Activated naive CD4-positive, alpha-beta T cell treated with anti-CD3 and anti-CD28 coated beads, Interleukin-2, amount 50 U/mL, for 24 hours (primary cell): ENCODE results near the gene CDK5RAP2.

Experiments
- H3K27ac Mint-ChIP-seq: one replicate; pipeline ENCODE4 v1.8.0; 2021; ENCODE audit warnings: mild to moderate bottlenecking, mixed read lengths
- H3K27me3 Mint-ChIP-seq: one replicate; pipeline ENCODE4 v1.8.0; 2021; ENCODE audit warnings: mixed read lengths
- H3K36me3 Mint-ChIP-seq: one replicate; pipeline ENCODE4 v1.8.0; 2021; ENCODE audit warnings: mixed read lengths
- H3K4me1 Mint-ChIP-seq: one replicate; pipeline ENCODE4 v1.8.0; 2021; ENCODE audit warnings: mixed read lengths
- H3K4me3 Mint-ChIP-seq: one replicate; pipeline ENCODE4 v1.8.0; 2021; ENCODE audit warnings: mild to moderate bottlenecking, mixed read lengths
- H3K9me3 Mint-ChIP-seq: one replicate; pipeline ENCODE4 v1.8.0; 2021; ENCODE audit warnings: mixed read lengths

Gene CDK5RAP2

DNA sequence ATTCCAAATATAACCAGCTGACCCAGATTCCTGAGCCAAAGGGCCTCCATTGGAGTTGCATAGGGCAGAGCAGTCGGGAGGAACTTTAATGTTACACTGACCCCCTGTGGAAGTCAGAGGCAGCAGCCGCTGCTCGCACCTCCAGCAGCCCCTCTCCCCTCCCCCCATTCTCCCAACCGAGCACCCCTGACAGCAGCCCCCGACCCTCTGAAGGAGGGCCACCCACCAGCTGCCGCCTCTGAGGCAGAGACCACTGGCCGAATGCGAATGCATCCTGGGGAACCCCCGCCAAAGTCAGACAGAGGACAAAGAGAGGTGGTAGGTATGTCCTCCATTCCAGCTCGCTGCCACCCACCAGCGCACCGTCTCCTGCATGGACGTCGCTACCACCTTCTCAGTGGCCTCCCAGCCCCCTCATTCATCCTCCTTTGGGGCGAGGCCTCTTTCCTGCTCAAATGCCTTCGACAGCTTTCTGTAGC, 231.0 kb downstream of the CDK5RAP2 start:
- Mint-ChIP-seq H3K36me3 (no peaks in the 10 kb centered on the region), H3K9me3 (no peaks in the 10 kb centered on the region), H3K27ac (no peak overlapping the region), H3K27me3 (peaks cover 2% of the 10 kb centered on the region), H3K4me3 (no peak overlapping the region), H3K4me1 (no peaks in the 10 kb centered on the region)

DNA sequence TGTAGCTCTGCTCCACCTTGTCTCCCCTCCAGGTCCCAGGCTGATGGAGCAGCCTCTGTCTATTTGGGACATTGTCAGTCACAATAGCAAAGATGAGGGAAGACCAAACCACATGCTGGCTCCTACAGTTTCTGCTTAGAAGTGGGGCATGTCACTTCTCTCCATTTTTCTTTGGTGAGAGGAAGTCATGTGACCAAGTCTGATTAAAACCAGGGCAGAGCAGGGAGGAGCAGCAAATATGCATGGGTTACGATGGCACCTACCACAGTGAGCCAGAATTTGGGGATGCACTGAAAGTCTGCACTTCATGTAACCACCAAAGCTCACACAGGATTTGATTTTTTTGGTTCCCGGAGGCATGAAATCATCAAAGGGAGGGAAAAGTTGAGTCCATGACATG, 234.6 kb downstream of the CDK5RAP2 start:
- no peak overlapping the region for H3K4me3 Mint-ChIP-seq
- H3K27me3 Mint-ChIP-seq = peaks cover 2% of the 10 kb centered on the region
- no peaks in the 10 kb centered on the region for H3K9me3 Mint-ChIP-seq
- H3K4me1 Mint-ChIP-seq = no peaks in the 10 kb centered on the region
- H3K36me3 Mint-ChIP-seq = no peaks in the 10 kb centered on the region
- H3K27ac Mint-ChIP-seq = no peak overlapping the region

DNA sequence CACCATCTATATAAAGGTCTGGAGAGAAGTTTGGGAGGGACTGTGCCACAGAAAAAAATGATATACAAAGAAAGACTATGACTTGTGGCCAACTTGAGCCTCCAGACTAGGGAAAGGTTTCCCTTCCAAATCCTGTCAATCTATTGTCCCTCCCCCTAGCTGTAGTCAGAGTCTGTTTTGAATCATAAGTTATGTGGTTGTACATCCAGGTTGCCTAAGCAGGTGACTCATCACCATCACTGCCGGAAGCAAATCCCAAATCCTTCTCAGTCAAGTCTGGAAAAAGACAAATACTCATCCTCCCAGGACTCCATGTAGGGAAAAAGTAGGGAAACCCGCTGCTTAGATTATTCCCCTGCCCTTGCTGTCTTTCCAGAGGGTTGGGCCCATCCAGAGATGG, 235.7 kb downstream of the CDK5RAP2 start:
- H3K27me3 Mint-ChIP-seq = no peaks in the 10 kb centered on the region
- H3K9me3 Mint-ChIP-seq = no peaks in the 10 kb centered on the region
- H3K27ac Mint-ChIP-seq = no peak overlapping the region
- no peaks in the 10 kb centered on the region for H3K36me3 Mint-ChIP-seq
- H3K4me3 Mint-ChIP-seq = no peak overlapping the region
- no peaks in the 10 kb centered on the region for H3K4me1 Mint-ChIP-seq

DNA sequence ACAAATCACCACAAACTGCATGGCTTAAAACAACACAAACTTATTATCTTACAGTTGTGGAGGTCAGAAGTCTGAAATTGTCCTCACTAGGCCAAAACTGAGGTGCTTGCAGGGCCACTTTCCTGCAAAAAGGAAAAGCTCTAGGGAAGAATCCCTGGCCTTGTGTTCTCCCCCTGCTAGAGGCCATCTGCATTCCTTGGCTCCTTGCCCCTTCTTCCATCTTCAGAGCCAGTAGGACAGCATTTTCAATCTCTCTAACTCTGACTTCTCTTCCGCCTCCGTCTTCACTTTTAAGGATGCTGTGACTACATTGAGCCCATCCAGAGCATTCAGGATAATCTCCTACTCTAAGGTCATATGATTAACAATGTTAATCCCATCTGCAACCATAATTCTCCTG, 236.6 kb downstream of the CDK5RAP2 start:
- no peak overlapping the region for H3K27ac Mint-ChIP-seq
- H3K9me3 Mint-ChIP-seq = no peaks in the 10 kb centered on the region
- H3K27me3 Mint-ChIP-seq = peaks cover 1% of the 10 kb centered on the region
- H3K4me1 Mint-ChIP-seq = no peaks in the 10 kb centered on the region
- H3K36me3 Mint-ChIP-seq = no peaks in the 10 kb centered on the region
- H3K4me3 Mint-ChIP-seq = no peak overlapping the region
